Measurements from ENCODE around the gene SHMT1. TPM values are rescaled to one million over a fixed set of nuclear protein-coding genes. Genes with fewer than 3 reads are reported as not detected.
"Not testable (repeated sequence)": the region's sequence is repeated elsewhere in the genome, so short reads cannot be mapped to it uniquely, and the experiment has no call there.

The SHMT1 gene
- total RNA-seq, 1 donor from 2014 or later, result 18.9 TPM

DNA sequence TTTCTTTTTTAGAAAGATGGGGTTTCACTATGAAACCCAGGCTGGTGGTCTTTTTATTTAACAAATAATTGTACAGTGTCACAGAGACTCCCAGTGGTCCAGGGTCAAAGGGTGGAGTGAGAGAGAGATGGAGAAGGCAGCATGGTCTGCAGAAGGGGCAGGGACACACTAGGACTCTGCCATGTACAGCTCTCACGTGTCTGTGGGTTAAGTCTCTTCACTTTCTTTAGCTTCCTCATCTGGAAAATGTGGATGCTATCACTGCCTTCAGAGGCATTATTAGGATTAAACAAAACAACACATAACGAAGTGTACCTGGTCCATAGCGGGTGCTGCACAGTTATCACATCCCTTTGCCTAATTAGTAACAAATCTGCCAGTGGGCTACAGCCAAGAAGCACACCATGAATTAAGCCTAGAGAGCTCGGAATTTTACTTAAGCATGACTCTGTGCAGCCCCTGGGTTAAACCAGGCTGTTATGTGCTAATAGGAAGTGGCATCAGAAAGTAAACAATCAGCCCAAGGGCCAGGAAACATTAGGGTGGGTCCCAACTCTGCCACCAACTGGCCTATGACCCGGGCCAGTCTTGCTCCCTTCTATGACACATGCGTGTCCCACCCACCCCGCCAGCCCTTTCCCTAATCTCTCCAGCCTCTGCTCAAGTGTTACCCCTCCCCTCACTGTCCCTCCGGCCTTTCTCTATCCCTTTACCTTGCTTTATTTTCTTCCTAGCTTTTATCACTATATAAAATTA, 62.4 kb downstream of the SHMT1 start:
- no peaks in the 10 kb centered on the region for H3K27me3 Mint-ChIP-seq (ENCODE audit: unreplicated experiment)
- DNase-seq (ENCODE audit: low spot score), result no peak
- peaks cover 53% of the 10 kb centered on the region for H3K36me3 Mint-ChIP-seq (ENCODE audit: low read depth, unreplicated experiment)
- H3K27ac Mint-ChIP-seq (ENCODE audit: unreplicated experiment), result no peak overlapping the region
- TF ChIP-seq, protein P1, sequence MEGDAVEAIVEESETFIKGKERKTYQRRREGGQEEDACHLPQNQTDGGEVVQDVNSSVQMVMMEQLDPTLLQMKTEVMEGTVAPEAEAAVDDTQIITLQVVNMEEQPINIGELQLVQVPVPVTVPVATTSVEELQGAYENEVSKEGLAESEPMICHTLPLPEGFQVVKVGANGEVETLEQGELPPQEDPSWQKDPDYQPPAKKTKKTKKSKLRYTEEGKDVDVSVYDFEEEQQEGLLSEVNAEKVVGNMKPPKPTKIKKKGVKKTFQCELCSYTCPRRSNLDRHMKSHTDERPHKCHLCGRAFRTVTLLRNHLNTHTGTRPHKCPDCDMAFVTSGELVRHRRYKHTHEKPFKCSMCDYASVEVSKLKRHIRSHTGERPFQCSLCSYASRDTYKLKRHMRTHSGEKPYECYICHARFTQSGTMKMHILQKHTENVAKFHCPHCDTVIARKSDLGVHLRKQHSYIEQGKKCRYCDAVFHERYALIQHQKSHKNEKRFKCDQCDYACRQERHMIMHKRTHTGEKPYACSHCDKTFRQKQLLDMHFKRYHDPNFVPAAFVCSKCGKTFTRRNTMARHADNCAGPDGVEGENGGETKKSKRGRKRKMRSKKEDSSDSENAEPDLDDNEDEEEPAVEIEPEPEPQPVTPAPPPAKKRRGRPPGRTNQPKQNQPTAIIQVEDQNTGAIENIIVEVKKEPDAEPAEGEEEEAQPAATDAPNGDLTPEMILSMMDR (IDR thresholded peaks at IDR 0.05; ENCODE audit: unreplicated experiment), result no peak
- H3K4me3 Mint-ChIP-seq (ENCODE audit: unreplicated experiment), result peak overlapping the region; percentile 19
- H3K9me3 Mint-ChIP-seq (ENCODE audit: unreplicated experiment), result no peaks in the 10 kb centered on the region
- no peaks in the 10 kb centered on the region for H3K4me1 Mint-ChIP-seq (ENCODE audit: unreplicated experiment)

DNA sequence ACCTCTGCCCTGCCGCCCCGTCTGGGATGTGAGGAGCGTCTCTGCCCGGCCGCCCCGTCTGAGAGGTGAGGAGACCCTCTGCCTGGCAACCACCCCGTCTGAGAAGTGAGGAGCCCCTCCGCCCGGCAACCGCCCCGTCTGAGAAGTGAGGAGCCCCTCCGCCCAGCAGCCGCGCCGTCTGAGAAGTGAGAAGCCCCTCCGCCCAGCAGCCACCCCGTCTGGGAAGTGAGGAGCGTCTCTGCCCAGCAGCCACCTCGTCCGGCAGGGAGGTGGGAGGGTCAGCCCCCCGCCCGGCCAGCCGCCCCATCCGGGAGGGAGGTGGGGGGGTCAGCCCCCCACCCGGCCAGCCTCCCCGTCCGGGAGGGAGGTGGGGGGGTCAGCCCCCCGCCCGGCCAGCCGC, 65.3 kb downstream of the SHMT1 start:
- DNase-seq (ENCODE audit: low spot score); H3K4me3 Mint-ChIP-seq (ENCODE audit: unreplicated experiment); H3K4me1 Mint-ChIP-seq (ENCODE audit: unreplicated experiment); H3K27ac Mint-ChIP-seq (ENCODE audit: unreplicated experiment); H3K27me3 Mint-ChIP-seq (ENCODE audit: unreplicated experiment); H3K9me3 Mint-ChIP-seq (ENCODE audit: unreplicated experiment): not testable (repeated sequence)
- H3K36me3 Mint-ChIP-seq (ENCODE audit: low read depth, unreplicated experiment), result peaks cover 47% of the 10 kb centered on the region

- peak overlapping the region; percentile 26 for H3K27ac Mint-ChIP-seq (ENCODE audit: unreplicated experiment)
- H3K9me3 Mint-ChIP-seq (ENCODE audit: unreplicated experiment), result no peaks in the 10 kb centered on the region
- peak overlapping the region; percentile 51 for H3K4me3 Mint-ChIP-seq (ENCODE audit: unreplicated experiment)
- TF ChIP-seq, protein P1 (IDR thresholded peaks at IDR 0.05; ENCODE audit: unreplicated experiment), result no peak
- no peaks in the 10 kb centered on the region for H3K4me1 Mint-ChIP-seq (ENCODE audit: unreplicated experiment)
- DNase-seq (ENCODE audit: low spot score), result no peak
- peaks cover 2% of the 10 kb centered on the region for H3K27me3 Mint-ChIP-seq (ENCODE audit: unreplicated experiment)
- H3K36me3 Mint-ChIP-seq (ENCODE audit: low read depth, unreplicated experiment), result peaks cover 43% of the 10 kb centered on the region
Observed at GRCh38 chr17:18291718-18292540, 71.4 kb downstream of the SHMT1 start.

DNA sequence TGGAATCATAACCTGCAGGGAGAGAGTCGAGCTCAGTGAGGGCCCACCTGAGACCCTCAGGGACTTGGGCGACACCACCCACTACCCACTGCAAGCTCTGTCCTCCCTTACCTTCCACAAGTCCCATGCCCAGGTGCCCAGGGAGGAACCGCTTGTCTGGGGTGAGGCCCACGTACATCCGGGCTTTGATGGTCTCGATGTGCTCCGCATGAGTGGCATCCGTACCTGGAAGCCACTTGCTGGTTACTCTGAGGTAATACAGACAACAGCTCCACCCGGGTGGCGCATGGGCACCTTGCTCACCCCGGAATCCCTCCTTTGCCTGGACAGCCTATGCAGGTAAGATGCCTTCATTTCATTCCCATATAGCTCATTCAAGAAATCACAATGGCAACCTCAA, 78.1 kb downstream of the SHMT1 start:
- TF ChIP-seq, protein P1 (IDR thresholded peaks at IDR 0.05; ENCODE audit: unreplicated experiment), result no peak
- peaks cover 40% of the 10 kb centered on the region for H3K36me3 Mint-ChIP-seq (ENCODE audit: low read depth, unreplicated experiment)
- no peak for DNase-seq (ENCODE audit: low spot score)
- no peaks in the 10 kb centered on the region for H3K4me1 Mint-ChIP-seq (ENCODE audit: unreplicated experiment)
- no peak overlapping the region for H3K27ac Mint-ChIP-seq (ENCODE audit: unreplicated experiment)
- H3K27me3 Mint-ChIP-seq (ENCODE audit: unreplicated experiment), result no peaks in the 10 kb centered on the region
- no peaks in the 10 kb centered on the region for H3K9me3 Mint-ChIP-seq (ENCODE audit: unreplicated experiment)
- H3K4me3 Mint-ChIP-seq (ENCODE audit: unreplicated experiment), result no peak overlapping the region

DNA sequence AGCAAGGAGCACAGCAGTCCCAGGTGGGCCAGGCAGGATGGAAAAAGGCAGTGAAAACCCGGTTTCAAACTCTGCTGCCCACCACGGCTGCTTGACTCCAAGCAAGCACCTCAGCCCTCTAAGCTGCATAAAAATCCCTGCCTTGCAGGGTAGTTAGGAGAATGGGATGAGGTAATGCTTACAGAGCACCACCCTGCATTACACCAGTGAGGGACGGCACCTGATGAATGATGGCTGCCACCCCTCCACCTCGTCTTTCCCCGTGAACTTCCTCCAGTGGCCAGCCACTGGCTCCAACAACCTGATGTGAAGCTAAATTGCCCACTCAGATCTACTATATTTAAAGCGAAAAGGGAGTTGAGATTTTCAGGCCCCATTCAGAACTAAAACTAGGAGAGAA, 81.6 kb downstream of the SHMT1 start:
- H3K36me3 Mint-ChIP-seq (ENCODE audit: low read depth, unreplicated experiment), result peaks cover 34% of the 10 kb centered on the region
- no peak overlapping the region for H3K27ac Mint-ChIP-seq (ENCODE audit: unreplicated experiment)
- TF ChIP-seq, protein P1 (IDR thresholded peaks at IDR 0.05; ENCODE audit: unreplicated experiment), result no peak
- H3K9me3 Mint-ChIP-seq (ENCODE audit: unreplicated experiment), result no peaks in the 10 kb centered on the region
- H3K4me3 Mint-ChIP-seq (ENCODE audit: unreplicated experiment), result peak overlapping the region; percentile 56
- no peak for DNase-seq (ENCODE audit: low spot score)
- H3K27me3 Mint-ChIP-seq (ENCODE audit: unreplicated experiment), result no peaks in the 10 kb centered on the region
- no peaks in the 10 kb centered on the region for H3K4me1 Mint-ChIP-seq (ENCODE audit: unreplicated experiment)

Measured in endothelial cell (in vitro differentiated cells).